Rectal smooth muscle tissue (tissue), 1 donor: ENCODE measurements around the gene ENTREP3.
"Not testable (repeated sequence)": the region's sequence is repeated elsewhere in the genome, so short reads cannot be mapped to it uniquely, and the experiment has no call there.

ENCODE experiments used
- H3K27ac ChIP-seq: one replicate; pipeline ENCODE4 v1.7.0; 2013; ENCODE audit warnings: low read depth, low read length, inconsistent platforms
- H3K27me3 ChIP-seq: one replicate; pipeline ENCODE4 v1.7.0; 2013; ENCODE audit warnings: low read length; ENCODE audit not compliant: control insufficient read depth, insufficient read depth
- H3K36me3 ChIP-seq: one replicate; pipeline ENCODE4 v1.7.0; 2013; ENCODE audit warnings: low read length; ENCODE audit not compliant: control insufficient read depth, insufficient read depth
- H3K4me1 ChIP-seq: one replicate; pipeline ENCODE4 v1.7.0; 2013; ENCODE audit warnings: low read length; ENCODE audit not compliant: control insufficient read depth, insufficient read depth
- H3K4me3 ChIP-seq: one replicate; pipeline ENCODE4 v1.7.0; 2013; ENCODE audit warnings: low read length
- H3K9ac ChIP-seq: one replicate; pipeline ENCODE4 v1.7.0; 2013; ENCODE audit warnings: low read length

ENTREP3 gene

DNA sequence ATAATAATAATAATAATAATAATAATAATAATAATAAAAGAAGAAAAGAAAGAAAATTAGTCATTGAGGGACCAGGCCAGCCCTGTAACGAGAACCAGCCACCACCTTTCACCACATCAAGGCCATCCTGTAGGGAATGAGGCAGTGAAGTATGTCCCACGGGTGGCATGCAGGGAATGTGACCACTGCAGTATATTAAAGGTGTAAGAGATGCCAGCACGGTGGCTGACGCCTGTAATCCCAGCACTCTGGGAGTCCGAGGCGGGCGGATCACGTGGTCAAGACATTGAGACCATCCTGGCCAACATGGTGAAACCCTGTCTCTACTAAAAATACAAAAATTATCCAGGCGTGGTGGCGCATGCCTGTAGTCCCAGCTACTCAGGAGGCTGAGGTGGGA, 35.7 kb upstream of the ENTREP3 start:
- not testable (repeated sequence) for H3K27ac ChIP-seq, H3K9ac ChIP-seq, H3K4me3 ChIP-seq

DNA sequence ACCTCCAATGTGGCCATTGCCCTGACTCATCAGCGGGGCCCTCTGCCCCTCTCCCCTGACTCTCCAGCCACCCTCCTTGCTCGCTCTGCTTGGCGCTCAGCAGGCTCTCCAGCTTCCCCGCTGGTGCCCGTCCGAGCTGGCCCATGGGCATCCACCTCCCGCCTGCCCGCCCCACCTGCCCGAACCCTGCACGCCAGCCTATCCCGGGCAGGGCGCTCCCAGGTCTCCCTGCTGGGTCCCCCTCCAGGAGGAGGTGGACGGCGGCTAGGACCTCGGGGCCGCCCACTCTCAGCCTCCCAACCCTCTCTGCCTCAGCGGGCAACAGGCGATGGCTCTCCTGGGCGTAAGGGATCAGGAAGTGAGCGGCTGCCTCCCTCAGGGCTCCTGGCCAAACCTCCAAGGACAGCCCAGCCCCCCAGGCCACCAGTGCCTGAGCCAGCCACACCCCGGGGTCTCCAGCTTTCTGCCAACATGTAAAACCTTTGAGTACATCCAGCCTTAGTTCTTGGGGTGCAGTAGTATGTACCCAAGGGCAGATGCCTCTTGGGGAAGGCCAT, 32.8 kb upstream of the ENTREP3 start:
- no peak overlapping the region for H3K4me3 ChIP-seq
- H3K4me1 ChIP-seq = no peaks in the 10 kb centered on the region
- H3K36me3 ChIP-seq = no peaks in the 10 kb centered on the region

More for the DNA sequence above, 35.7 kb upstream of the ENTREP3 start:
- H3K36me3 ChIP-seq, H3K27me3 ChIP-seq, H3K4me1 ChIP-seq: not testable (repeated sequence)

DNA sequence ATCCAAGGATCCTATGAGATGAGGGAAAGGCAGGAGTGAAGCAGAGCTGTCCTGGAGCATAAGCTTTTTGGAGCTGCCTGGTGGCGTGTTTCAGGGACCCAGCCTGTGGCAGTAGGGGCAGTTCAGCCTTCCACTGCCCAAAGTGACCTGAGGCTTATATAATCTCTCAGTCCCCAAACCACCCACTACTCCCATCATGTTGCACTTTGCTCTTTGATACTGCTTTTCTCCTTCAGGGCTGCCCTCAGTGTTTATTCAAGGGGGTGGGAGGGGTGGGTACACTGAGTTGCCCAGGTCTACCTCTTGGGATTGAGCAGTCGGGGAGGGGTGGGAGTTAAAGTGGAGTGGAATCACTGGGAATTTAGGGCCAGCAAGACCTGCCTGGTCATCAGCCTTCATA, 31.3 kb upstream of the ENTREP3 start:
- Histone ChIP-seq H3K4me3 (no peak overlapping the region), H3K9ac (no peak overlapping the region), H3K27me3 (no peaks in the 10 kb centered on the region), H3K36me3 (no peaks in the 10 kb centered on the region), H3K27ac (no peak overlapping the region), H3K4me1 (no peaks in the 10 kb centered on the region)

More for the DNA sequence above, 32.8 kb upstream of the ENTREP3 start:
- Histone ChIP-seq H3K27ac (no peak overlapping the region), H3K27me3 (no peaks in the 10 kb centered on the region), H3K9ac (no peak overlapping the region)

DNA sequence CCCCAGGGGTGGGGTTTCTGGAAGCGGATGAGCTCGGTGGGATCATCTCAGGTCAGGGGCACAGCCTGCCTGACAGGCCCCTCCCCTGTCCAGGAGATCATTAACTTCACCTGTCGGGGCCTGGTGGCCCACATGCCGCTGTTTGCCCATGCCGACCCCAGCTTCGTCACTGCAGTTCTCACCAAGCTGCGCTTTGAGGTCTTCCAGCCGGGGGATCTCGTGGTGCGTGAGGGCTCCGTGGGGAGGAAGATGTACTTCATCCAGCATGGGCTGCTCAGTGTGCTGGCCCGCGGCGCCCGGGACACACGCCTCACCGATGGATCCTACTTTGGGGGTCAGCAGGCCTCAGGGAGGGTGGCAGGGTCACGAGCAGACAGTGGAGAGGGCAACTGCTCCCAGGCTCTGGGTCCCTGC, 30.4 kb upstream of the ENTREP3 start:
- H3K36me3 ChIP-seq = no peaks in the 10 kb centered on the region
- H3K9ac ChIP-seq = no peak overlapping the region

DNA sequence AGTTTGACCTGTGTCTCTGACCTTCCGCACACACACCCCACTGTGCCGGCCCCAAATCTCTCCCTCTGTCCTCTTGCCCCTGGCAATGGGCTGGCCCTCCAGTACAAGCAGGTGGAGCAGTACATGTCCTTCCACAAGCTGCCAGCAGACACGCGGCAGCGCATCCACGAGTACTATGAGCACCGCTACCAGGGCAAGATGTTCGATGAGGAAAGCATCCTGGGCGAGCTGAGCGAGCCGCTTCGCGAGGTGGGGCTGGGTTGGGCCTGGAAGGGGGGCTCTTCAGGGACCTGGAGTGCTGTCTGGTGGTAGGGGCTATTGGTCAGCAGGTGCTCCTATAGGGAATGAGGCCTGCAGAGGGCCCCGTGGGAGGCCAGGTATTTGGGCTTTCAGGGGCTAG, 29.8 kb upstream of the ENTREP3 start:
- Histone ChIP-seq H3K9ac (no peak overlapping the region), H3K27ac (no peak overlapping the region), H3K27me3 (no peaks in the 10 kb centered on the region), H3K4me1 (no peaks in the 10 kb centered on the region), H3K36me3 (no peaks in the 10 kb centered on the region), H3K4me3 (no peak overlapping the region)

More for the DNA sequence above, 30.4 kb upstream of the ENTREP3 start:
- Histone ChIP-seq H3K4me3 (no peak overlapping the region), H3K4me1 (no peaks in the 10 kb centered on the region), H3K27me3 (no peaks in the 10 kb centered on the region), H3K27ac (no peak overlapping the region)

DNA sequence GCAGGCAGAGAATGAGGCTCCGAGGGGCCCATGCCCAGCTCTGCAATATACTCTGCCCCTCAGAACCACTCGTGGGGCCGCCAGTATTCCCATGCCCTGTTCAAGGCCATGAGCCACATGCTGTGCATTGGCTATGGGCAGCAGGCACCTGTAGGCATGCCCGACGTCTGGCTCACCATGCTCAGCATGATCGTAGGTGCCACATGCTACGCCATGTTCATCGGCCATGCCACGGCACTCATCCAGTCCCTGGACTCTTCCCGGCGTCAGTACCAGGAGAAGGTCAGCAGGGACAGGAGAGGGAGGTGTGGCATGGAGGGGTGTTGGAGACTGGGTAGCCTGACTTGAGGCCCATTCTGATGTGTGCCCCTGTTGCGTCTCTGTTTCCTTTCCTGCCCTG, 29.2 kb upstream of the ENTREP3 start:
- Histone ChIP-seq H3K4me3 (no peak overlapping the region), H3K27ac (no peak overlapping the region), H3K36me3 (no peaks in the 10 kb centered on the region), H3K9ac (no peak overlapping the region), H3K4me1 (no peaks in the 10 kb centered on the region), H3K27me3 (no peaks in the 10 kb centered on the region)

DNA sequence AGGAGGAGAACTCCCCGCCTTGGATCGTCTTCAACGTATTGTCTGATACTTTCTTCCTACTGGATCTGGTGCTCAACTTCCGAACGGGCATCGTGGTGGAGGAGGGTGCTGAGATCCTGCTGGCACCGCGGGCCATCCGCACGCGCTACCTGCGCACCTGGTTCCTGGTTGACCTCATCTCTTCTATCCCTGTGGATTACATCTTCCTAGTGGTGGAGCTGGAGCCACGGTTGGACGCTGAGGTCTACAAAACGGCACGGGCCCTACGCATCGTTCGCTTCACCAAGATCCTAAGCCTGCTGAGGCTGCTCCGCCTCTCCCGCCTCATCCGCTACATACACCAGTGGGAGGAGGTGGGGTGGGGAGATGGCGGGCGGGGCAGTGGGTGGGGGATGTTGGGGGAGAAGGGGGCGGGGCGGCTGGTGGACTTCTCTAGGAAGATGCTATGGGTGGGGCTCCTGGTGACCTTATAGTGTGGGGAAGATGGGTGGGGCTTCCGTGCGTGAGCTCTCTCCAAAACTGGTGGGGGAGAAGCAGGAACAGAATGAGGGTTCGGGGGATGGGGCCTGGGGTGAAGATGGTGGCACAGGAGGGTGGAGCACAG, 27.3 kb upstream of the ENTREP3 start:
- Histone ChIP-seq H3K9ac (no peak overlapping the region), H3K27ac (no peak overlapping the region), H3K4me1 (no peaks in the 10 kb centered on the region), H3K36me3 (no peaks in the 10 kb centered on the region), H3K27me3 (no peaks in the 10 kb centered on the region), H3K4me3 (no peak overlapping the region)

DNA sequence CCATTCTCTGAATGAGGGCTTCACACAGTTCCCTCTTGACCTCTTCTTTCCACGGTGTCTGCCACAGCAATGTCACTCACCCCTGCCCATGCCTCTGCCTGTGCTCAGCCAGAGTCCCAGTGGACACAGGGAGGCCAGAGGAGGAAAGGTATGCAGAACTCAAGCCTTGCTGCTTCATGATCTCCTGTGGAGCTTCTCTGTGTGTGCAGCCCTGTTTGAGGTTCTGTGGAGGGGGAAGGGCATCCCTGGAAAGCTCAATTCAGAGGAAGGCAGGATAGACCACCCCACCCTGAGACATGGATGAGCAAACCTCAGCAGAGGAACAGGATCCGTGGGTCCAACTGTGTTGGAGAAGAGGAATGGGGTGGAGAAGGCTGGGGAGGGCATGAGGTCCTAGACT, 24.0 kb upstream of the ENTREP3 start:
- Histone ChIP-seq H3K4me3 (no peak overlapping the region), H3K4me1 (peaks cover 4% of the 10 kb centered on the region), H3K27ac (no peak overlapping the region), H3K9ac (no peak overlapping the region), H3K36me3 (no peaks in the 10 kb centered on the region), H3K27me3 (no peaks in the 10 kb centered on the region)

DNA sequence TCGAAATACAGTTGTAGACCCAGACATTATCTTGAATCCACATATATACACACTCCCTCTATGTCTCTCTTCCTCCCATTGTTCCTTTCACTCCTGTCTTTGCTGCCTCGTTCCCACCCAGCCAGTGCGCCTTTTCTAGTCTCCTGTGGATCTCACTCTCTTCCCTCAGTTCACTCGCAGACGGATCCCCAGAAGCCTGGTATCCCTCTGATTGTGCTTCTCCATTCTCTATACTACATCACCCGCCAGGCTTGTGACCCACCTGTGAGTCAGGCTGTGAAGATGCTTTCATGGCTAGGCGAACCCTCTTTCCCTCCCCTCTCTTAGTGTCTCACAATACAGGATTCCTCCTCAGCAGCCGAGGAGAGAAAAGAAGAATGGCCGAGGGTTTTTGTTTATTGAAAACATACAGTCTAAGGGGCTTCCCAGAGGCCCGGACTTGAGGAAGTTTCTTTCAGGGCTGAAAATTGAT, 23.4 kb upstream of the ENTREP3 start:
- Histone ChIP-seq H3K4me3 (no peak overlapping the region), H3K9ac (no peak overlapping the region), H3K27me3 (no peaks in the 10 kb centered on the region), H3K4me1 (peaks cover 5% of the 10 kb centered on the region), H3K36me3 (no peaks in the 10 kb centered on the region), H3K27ac (no peak overlapping the region)

DNA sequence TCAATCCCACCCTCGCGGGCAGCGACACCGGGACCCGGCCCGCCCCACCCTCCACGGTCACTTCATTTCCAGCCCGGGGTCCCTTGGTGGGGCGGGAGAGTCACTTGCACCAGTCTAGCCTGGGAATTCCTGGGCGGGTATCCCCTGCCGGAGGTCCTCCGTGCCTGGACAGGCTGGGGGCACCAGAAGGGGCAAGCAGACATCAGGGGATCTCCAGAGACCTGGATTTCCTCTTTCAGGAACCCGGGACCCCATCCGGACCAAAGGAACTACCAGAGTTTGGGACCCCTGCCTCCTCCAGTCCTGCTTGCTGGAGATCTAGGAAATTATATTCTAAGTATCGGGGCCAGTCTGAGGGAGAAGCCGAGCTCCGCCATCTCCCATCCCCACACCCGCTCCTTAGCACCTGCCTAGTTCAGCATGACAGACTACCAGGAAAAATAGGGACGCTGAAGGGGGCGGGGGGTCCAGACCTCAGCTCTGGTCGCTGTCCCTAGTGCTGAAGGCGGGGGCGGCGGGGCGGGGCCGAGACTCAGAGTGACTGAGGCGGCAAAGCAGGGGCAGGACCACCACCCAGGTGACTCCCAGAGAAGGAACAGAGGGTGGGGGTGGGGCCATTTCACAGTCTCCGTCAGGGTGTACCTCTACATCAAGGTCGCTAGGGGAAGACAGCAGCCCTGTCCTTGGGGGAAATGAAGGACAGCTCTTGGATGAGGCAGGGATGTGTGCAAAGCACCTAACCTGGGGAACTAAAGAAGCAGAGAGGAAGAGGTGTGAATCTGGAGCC, 22.8 kb upstream of the ENTREP3 start:
- H3K27me3 ChIP-seq = no peaks in the 10 kb centered on the region
- peaks cover 7% of the 10 kb centered on the region for H3K4me1 ChIP-seq
- H3K4me3 ChIP-seq = peak overlapping the region; percentile 93
- no peak overlapping the region for H3K27ac ChIP-seq
- H3K36me3 ChIP-seq = no peaks in the 10 kb centered on the region
- peak overlapping the region; percentile 11 for H3K9ac ChIP-seq

DNA sequence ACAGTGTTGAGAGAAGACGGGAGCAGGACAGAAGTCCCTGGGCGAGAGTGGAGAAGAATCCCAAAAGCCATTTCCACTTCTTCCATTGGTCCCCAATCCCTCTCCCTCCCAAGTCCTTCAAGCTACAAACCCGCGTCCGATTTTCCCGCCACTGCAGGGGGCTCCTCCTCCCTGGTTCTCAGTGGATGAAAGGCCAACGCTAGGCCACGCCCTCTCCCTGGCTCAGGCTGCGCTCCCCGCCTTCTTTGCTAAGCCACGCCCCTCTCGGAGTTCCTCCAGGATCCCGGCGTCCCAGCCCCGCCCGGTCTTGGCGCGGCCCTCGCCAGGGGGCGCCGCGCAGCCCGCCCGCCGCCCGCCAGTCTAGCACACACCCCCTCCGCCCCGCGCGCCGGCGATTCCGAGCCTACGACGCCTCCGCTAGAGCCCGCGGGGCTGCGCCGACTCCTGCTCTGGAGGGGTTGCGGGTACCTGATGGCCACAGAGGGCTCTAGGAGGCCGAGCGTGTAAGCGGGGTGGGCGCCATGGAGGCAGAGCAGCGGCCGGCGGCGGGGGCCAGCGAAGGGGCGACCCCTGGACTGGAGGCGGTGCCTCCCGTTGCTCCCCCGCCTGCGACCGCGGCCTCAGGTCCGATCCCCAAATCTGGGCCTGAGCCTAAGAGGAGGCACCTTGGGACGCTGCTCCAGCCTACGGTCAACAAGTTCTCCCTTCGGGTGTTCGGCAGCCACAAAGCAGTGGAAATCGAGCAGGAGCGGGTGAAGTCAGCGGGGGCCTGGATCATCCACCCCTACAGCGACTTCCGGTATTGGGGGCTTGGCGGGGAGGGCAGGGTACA, 22.0 kb upstream of the ENTREP3 start, which contains the start of gene HCN3:
HCN3 (plus strand) TSS at position 394 of the 832 bp plus-strand sequence; CDS start at position 522, 128 bp downstream.
- Histone ChIP-seq H3K36me3 (no peaks in the 10 kb centered on the region), H3K4me3 (peak within 1 kb of the TSS; percentile 93), H3K27me3 (no peaks in the 10 kb centered on the region), H3K27ac (peak within 1 kb of the TSS; percentile 68), H3K4me1 (peaks cover 11% of the 10 kb centered on the region), H3K9ac (peak within 1 kb of the TSS; percentile 11)
